B cell (primary cell): ENCODE measurements around the gene RASGRP2.

ENCODE experiments used
- EZH2 ChIP-seq: IDR thresholded peaks from 2 replicates; pipeline ENCODE4 v1.6.1; 2012; ENCODE audit warnings: borderline replicate concordance, low read depth, mild to moderate bottlenecking, moderate library complexity, low read length; ENCODE audit not compliant: insufficient read depth, poor library complexity, severe bottlenecking
- TF ChIP-seq, protein P1 (sequence below): fragments of 200-600 bp; IDR thresholded peaks from one replicate; pipeline ENCODE4 v1.8.0; 2022; ENCODE audit warnings: antibody characterized with exemption, mild to moderate bottlenecking

DNA sequence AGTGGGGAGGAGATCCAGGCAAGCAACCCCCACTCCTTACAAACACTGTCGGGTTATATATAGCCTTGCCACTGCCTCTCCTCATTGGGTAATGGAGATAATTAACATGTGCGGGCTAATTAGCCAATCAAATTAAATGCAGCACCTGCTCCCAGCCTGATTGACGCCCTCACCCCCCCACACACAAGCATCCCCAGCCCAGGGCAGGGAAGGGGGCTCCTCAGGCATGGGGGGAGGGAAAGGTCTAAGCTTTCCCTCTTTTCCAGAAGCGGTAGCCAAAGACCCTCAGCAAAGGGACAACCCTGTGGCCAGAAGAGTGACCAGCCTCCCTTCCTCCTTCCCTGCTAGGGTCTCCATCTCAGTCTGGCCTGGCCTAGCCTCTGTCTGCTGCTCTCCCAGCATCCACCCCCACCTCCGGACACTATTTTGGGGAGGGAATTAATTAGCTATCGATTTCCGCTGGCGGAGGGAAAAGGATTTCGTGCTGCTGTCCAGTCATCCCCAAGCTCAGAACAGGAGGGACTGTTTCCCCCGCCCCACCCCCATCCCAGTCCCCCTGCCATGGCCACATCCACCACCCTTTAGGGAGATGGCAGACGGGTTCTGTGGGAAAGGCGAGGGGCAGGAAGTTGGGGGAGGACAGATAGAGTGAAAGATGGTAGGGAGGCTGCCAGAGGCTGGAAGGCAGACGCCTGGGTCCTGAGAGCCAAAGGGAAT lies 28.0 kb downstream of the RASGRP2 start:
- TF ChIP-seq, protein P1, sequence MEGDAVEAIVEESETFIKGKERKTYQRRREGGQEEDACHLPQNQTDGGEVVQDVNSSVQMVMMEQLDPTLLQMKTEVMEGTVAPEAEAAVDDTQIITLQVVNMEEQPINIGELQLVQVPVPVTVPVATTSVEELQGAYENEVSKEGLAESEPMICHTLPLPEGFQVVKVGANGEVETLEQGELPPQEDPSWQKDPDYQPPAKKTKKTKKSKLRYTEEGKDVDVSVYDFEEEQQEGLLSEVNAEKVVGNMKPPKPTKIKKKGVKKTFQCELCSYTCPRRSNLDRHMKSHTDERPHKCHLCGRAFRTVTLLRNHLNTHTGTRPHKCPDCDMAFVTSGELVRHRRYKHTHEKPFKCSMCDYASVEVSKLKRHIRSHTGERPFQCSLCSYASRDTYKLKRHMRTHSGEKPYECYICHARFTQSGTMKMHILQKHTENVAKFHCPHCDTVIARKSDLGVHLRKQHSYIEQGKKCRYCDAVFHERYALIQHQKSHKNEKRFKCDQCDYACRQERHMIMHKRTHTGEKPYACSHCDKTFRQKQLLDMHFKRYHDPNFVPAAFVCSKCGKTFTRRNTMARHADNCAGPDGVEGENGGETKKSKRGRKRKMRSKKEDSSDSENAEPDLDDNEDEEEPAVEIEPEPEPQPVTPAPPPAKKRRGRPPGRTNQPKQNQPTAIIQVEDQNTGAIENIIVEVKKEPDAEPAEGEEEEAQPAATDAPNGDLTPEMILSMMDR, result no peak
- no peak for TF ChIP-seq EZH2
